Measurements from ENCODE around the gene WFIKKN2. TPM values are rescaled to one million over a fixed set of nuclear protein-coding genes. Genes with fewer than 3 reads are reported as not detected.
A peak's percentile ranks its signal among the peaks of the same experiment; 100 is the strongest.

Gene WFIKKN2
- polyA plus RNA-seq, 1 donor = 0.71 TPM

DNA sequence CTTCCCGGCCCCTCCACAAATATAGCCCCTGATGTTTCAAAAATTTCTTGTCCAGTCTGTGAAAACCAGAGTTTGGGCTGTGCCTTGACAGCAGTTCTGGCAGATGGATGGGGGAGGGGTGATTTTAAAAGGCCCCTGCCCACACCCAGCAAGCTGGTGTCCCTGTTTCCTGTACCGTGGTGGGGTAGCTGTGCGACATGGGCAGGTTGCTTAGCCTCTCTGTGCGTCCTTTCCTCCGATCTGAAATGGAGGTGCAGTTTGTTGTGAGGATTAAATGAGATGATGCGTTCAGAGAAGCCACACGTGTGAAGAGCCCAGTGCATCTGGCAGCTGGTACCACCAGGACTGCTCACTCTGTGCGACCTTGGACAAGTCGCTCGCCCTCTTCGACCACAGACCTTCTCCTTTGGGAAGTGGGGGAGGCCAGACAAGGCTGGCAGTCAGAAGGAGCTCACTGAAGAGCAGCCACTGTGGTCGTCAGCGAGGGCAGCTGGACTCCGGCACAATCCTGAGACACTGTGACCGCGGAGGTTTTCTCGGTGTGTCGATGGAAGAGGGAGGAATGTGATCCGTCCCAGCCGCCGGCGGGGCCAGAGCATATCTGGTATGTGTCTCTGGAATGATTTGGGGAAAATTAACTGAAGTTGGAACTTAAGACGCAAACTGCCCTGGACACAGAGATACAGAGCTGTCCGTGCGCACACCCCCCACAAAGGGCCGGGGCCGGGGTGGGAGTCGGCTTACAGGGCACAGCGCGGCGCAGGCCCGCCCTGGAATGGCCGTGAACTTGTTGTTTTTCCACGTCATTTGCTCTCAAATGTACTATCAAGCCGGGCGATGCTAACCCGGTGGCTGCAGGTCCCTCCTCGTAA lies 721 bp upstream of the WFIKKN2 start:
- DNase-seq = peak; percentile 58

DNA sequence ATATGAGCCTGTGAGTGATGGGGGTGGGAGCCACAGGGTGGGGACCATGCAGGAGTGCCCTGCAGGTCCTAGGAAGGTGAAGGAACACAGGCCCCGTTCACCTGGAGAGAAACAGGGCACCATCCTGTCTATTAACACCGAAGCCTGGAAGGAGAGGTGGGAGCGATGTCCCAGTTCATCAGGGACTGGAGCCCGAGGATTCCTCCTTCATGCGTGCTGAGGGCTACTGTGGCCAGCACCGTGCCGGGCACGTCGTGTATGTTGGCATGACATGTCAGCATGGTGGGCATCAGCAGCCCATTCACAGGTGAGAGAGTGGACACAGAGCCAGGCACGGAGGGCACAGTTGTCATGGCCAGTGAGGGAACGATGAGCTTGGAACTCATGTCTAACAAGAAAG lies 1.4 kb downstream of the WFIKKN2 start:
- no peak for DNase-seq

- DNase-seq = no peak
Observed at GRCh38 chr17:50837286-50837979, 2.0 kb downstream of the WFIKKN2 start.

GRCh38 chr17:50837980-50838954 lies 2.9 kb downstream of the WFIKKN2 start:
- no peak for DNase-seq

DNA sequence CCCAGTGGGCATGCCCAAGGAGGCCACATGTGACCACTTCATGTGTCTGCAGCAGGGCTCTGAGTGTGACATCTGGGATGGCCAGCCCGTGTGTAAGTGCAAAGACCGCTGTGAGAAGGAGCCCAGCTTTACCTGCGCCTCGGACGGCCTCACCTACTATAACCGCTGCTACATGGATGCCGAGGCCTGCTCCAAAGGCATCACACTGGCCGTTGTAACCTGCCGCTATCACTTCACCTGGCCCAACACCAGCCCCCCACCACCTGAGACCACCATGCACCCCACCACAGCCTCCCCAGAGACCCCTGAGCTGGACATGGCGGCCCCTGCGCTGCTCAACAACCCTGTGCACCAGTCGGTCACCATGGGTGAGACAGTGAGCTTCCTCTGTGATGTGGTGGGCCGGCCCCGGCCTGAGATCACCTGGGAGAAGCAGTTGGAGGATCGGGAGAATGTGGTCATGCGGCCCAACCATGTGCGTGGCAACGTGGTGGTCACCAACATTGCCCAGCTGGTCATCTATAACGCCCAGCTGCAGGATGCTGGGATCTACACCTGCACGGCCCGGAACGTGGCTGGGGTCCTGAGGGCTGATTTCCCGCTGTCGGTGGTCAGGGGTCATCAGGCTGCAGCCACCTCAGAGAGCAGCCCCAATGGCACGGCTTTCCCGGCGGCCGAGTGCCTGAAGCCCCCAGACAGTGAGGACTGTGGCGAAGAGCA lies 4.4 kb downstream of the WFIKKN2 start:
- no peak for DNase-seq

- no peak for DNase-seq
Observed at GRCh38 chr17:50840311-50840851, 5.0 kb downstream of the WFIKKN2 start.

GRCh38 chr17:50841277-50841948 lies 6.0 kb downstream of the WFIKKN2 start:
- no peak for DNase-seq

GRCh38 chr17:50841949-50842354 lies 6.6 kb downstream of the WFIKKN2 start:
- DNase-seq = peak; percentile 72

GRCh38 chr17:50842506-50843149 lies 7.2 kb downstream of the WFIKKN2 start:
- no peak for DNase-seq

- no peak for DNase-seq
Observed at GRCh38 chr17:50843150-50843905, 7.9 kb downstream of the WFIKKN2 start.

DNA sequence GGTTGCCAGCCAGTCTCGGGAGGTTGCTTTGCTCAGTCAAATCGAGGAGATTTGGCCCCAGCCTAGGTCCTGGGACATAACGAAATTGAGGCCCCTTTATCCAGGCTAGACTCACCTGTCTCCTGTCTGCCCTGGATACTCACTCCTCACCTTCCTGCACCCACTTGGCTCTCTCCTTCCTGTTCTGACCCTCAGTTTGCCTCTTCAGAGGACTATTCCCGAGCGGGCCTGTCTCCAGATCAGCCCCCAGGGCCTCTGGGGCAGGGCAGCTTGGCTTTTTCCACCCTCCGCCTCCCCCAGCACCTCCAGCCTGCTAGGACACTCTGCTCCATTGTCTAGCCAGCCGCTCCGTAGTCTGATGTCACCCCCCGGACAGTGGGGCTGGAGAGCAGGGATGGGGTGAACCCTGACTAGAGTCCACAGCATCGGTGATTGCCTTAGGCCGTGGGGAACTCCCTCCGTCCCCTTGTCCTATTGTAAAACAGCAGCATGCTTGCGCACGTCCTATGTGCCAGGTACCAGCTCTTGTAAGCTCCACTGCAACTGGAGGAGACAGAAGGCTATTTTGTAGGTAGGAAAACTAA lies 8.8 kb downstream of the WFIKKN2 start:
- DNase-seq = no peak

DNA sequence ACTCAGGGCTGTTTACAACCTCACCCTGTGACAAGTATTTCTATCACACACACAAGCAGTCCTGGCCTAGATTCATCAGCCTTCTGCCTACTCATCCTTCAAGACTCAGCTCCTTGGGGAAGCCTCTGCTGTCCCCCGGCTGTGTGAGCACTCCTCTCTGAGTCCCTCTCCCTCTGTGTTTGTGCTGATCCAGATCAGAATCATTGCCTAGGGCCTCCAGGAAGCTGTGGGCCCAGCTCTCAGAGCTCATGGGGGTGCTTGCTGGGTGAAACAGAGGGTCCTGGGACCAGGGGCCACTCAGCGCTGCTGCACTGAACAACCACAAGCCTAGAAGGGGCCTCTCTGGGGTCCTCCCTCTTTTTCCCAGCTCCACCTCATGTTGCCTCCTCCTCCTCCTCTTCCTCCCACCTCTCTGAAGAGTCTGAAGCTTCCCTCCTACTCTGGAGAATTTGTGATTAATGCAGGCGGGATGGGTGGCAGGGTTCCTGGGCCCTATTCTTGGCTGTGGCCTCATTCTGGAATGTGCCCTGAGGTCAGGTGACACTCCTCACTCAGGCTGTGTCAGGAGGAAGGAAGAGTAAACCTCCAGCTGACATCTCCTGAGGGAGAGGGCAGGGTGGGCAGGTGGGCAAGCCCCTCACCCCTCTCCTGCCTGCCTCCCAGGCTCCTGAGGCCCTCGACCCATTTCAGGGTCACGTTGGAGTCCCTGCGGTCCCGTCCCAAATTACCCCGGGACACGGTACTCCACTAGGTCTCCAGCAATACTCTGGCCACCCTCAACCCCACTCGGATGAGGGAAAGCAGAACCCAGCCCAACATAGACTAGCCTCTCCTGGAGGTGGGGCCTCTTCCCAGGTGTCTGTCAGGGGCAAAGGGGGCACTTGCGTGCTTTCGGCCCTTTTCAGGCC lies 10.1 kb downstream of the WFIKKN2 start:
- no peak for DNase-seq

DNA sequence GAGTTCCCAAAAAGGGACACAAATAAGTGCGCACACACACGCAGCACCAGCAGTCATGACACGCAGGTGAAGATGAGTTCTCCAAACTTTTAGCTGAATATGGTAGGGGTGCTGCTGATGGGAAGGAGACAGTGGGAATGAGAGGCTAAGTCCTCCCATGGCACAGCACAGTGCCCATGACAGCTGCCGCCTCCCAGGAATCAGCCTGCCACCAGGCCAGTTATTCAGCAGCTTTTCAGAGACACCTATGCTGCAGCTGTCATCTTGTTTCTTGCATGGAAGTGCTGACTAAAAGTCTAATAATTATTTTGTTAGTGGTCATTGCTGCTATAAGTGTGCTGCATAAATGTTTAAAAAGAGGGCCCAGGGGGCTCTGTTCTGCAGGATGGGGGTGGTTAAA lies 12.2 kb downstream of the WFIKKN2 start:
- DNase-seq = no peak

DNA sequence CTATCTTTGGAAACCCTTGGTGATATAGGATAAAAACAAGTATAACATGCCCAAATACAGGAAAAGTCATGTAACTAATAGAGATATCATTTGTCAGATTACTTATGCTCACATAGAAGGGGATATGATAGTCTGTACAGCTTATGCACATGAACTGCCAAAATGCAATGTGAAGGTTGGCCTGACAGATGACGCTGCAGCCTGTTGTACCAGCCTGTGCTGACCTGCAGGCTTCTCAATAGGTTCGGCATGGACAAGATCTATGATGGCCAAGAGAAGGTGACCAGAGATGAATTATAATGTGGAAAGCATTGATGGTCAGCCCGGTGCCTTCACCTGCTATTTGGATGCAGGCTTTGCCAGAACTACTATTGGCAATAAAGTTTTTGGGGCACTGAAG lies 12.7 kb downstream of the WFIKKN2 start:
- DNase-seq = no peak

DNA sequence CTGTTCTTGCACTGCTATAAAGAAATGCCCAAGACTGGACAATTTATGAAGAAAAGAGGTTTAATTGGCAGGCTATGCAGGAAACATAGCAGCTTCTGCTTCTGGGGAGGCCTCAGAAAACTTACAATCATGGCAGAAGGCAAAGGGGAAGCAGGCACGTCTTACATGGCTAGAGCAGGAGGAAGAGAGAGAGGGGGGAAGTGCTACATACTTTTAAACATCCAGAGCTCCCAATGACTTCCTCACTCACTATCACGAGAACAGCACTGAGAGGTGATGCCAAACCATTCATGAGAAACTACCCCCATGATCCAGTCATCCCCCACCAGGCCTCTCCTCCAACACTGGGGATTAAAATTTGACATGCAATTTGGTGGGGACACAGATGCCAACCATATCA lies 13.3 kb downstream of the WFIKKN2 start:
- no peak for DNase-seq

DNA sequence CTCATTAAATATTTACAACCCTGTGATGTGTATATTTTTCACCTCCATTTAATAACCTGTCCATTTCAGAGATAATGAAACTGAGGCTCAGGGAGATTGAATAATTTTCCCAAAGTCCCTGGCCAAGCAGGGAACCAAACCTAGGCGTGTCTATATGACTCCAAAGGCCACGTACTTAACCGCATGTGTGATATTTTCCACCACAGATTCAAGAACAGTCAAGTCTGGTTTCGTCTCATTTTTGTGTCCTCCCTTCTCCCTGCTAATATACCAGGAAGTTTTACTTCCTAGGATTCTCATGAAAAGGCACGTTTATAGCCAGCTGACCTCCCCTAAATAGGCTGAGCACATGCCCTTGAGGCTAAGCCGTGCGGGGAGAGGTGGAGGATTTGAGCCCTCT lies 15.3 kb downstream of the WFIKKN2 start:
- DNase-seq = no peak

- DNase-seq = no peak
Observed at GRCh38 chr17:50853015-50853615, 17.7 kb downstream of the WFIKKN2 start.
